DMS153 treated with DMSO at 0.1 percent for 48 hours (cell line): ENCODE data around the gene SEC22B.
"Not testable (repeated sequence)": the region's sequence is repeated elsewhere in the genome, so short reads cannot be mapped to it uniquely, and the experiment has no call there.

ENCODE experiments used
- DNase-seq: peaks from one replicate; lab custom pipeline; 2025; ENCODE audit not compliant: unreplicated experiment; lab: John Stamatoyannopoulos, UW

SEC22B gene

DNA sequence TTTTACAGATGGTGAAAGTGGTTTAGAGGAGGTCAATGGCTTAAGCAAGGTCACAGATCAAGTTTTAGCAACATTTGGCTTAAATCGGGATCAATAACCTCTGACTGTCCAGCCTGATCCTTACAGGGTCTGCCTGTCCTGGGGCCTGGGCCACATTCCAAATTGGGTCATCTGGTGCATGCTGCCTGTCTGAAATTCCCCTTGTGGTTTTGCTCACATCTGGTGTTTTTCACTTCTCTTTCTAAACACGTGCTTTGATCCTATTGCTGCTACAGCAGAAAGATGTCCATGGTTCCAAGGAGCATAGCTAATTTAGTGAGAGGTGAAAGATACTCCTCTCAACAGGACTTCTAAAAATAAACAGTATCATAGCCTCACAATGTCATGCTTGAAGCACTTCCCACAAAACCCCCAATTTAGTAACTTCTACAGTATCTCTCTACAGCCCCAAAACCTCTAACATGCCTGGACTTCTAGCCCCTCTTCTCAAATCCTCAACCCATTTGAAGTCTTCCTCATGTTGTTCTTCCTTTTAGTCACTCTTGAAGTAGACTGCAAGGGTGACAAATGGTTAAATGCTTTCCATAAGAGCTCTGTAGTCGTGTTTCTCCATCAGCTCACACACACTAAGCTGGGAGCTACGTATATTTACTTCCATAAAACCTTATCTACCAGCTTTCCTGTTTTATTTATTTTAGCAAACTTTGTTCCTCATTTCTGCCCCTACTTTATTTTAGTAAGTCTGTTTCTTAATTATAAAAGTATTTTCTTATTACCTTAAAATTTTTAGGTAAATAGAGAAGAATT lies 58.7 kb downstream of the SEC22B start:
- not testable (repeated sequence) for DNase-seq

DNA sequence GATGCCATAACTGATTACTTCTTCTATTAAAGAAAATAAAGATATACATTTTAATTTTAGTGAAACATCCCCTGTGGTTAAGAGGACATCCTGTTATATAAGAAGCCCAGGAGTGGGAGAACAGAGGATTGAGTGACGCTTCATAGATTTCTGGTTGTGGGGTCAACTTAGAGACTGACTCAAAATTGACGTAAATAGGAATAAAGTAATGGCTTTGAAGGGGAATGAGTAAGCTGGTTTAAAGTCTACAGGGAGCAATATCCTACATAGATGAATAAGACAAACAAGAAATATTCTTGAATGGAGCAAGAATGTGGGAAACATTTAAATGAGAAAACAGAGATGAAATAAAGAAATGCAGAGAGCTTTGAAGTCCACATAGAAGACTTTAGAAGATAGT lies 60.2 kb downstream of the SEC22B start:
- DNase-seq = not testable (repeated sequence)

DNA sequence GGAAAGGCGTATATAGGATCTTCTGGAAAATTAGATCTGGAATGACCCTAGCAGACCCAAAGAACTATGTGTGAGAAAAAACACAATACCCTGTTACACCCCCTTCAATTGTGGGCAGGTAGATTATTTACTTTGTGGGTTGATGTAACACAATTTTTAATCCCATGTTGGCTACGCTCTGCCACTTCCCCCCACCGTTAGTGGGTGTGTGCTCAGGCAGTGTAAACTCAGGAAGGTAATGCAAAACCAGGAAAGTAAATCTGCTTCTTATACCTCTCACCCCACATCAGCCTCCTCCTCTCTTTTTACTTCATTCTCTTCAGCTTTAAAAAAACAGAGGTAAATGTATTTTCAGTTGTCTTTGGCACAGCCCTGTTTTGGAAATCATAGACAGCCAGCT lies 63.2 kb downstream of the SEC22B start:
- not testable (repeated sequence) for DNase-seq

GRCh38 chr1:120112212-120112611 lies 64.1 kb downstream of the SEC22B start:
- DNase-seq = not testable (repeated sequence)

GRCh38 chr1:120111771-120112170 lies 64.5 kb downstream of the SEC22B start:
- DNase-seq = not testable (repeated sequence)

DNA sequence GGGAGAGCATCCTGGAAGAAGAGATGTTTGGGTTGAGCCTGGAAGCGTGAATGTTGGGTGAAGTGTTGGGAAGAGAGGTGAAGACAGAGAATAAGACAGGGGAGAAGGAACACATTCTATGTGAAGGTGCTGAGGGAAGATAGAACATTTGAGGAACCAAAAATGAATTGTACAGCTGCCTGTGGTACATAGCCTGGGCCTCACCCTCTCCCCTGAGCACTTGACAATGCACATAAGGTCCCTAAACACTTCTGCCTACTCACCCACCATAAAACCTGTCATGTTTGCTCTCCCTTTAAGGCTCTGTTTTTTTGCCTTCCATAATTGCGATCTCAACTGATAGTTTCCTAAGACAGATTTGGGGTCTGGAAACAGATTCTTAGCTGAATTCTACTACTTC lies 65.3 kb downstream of the SEC22B start:
- not testable (repeated sequence) for DNase-seq

GRCh38 chr1:120109656-120110055 lies 66.7 kb downstream of the SEC22B start:
- not testable (repeated sequence) for DNase-seq

DNA sequence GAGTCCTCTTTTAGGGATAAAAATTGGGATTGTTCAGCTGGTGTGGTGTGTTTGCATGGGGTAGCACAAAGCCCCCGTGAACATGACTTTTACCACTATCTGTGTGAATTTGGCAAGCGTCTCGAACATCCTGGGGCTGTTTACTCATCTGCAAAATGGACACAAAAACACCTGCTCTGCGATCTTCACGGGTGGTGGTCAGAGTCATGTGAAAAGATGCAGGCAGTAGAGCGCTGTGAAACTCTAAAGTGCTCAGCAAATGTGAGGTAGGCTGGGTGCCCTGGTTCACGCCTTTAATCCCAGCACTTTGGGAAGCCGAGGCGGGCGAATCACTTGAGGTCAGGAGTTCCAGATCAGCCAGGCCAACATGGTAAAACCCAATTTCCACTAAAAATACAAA lies 67.1 kb downstream of the SEC22B start:
- DNase-seq = not testable (repeated sequence)

DNA sequence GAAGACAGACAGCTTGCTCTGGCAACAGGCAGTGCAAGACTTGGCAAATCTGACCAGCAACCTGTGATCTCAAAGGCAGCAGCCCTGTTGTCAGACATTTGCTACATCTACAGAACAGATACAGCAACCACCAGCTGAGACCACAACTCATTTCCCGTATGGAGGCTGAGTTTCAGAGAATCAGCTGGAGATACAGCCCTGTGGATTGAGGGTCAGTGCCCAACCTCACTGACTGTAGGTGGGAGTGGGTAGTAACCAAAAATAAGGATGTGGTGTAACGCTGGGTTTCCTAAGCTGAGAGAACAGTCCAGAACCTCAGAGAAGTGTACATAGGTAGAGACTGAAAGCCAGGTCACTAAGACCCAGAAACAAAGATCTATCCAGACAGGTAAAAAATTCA lies 71.0 kb downstream of the SEC22B start:
- not testable (repeated sequence) for DNase-seq

DNA sequence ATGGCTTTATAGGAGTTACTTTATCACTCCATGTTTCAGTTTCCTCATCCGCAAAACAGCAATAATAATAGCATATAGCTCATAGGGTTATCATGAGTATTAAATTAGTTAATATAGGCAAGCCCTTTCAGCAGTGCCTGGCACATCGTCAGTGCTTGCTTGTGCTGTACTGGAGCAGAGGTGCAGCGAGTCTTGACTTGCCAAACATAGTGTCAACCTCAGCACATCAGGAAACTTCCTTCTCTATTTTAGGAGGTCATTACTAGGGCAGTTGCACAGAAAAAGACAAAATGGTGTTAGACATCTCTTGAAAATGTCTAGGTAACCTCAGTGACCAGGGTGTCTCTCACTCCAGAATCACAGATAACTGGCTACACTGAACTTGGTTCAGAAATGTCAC lies 72.6 kb downstream of the SEC22B start:
- not testable (repeated sequence) for DNase-seq

DNA sequence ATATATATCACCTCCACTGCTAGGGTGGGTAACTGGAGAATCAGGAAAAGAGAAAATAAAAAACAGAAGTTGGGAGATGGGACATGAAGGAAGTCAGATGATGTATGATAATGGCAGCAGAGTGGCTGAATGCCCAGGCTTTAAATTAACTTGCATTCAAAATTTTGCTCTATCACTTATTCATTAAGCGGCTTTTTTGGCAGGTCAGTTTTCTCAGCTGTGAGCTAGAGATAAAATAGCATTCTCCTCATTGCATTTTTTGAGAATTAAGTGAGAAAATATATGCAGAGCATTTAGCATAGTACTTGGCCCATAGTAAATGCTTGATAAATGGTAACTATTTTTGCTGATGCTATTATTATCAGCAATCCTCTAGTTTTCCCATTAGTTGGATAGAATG lies 74.7 kb downstream of the SEC22B start:
- DNase-seq = not testable (repeated sequence)
